ENCODE measurements around the gene PADI1. TPM values are rescaled to one million over a fixed set of nuclear protein-coding genes. Genes with fewer than 3 reads are reported as not detected.

PADI1 gene
- total RNA-seq, 1 experiment from 2014 or later = not detected

- Histone ChIP-seq H3K36me3 (ENCODE audit: control insufficient read depth, insufficient read depth, low read length) (no peaks in the 10 kb centered on the region), H3K27me3 (replicated peaks; ENCODE audit: control insufficient read depth, insufficient read depth, low read length) (no peaks in the 10 kb centered on the region), H3K4me3 (ENCODE audit: low read depth, low read length) (no peak overlapping the region), H3K9me3 (no peaks in the 10 kb centered on the region), H3K4me1 (no peaks in the 10 kb centered on the region)
- H3K36me3 Mint-ChIP-seq (ENCODE audit: insufficient read depth, unreplicated experiment) = no peaks in the 10 kb centered on the region
- no peak overlapping the region for H3K27ac Mint-ChIP-seq (ENCODE audit: unreplicated experiment)
- TF ChIP-seq CTCF (IDR thresholded peaks at IDR 0.05; ENCODE audit: insufficient read depth in 1 of 2, low read depth in 1 of 2, low read length in 1 of 2, severe bottlenecking in 1 of 2, unreplicated experiment in 1 of 2) = no peak
- intact Hi-C loops (cut with micrococcal nuclease; ENCODE audit: unreplicated experiment) = no loop called here
- POLR2A ChIA-PET = no interaction called here
- CTCF ChIA-PET = no interaction called here
- no peak overlapping the region for H3K4me3 Mint-ChIP-seq (ENCODE audit: unreplicated experiment)
- no TSS peak for BruUV-seq (replicated peaks)
- H3K27me3 Mint-ChIP-seq (ENCODE audit: insufficient read depth, unreplicated experiment) = peaks cover 6% of the 10 kb centered on the region
- H3K9me3 Mint-ChIP-seq (ENCODE audit: unreplicated experiment) = no peaks in the 10 kb centered on the region
- DNase-seq = no peak
- H3K4me1 Mint-ChIP-seq (ENCODE audit: low read depth, unreplicated experiment) = no peaks in the 10 kb centered on the region
Observed at GRCh38 chr1:17163789-17164666, 40.9 kb upstream of the PADI1 start.

- Mint-ChIP-seq H3K4me1 (ENCODE audit: low read depth, unreplicated experiment) (no peaks in the 10 kb centered on the region), H3K36me3 (ENCODE audit: insufficient read depth, unreplicated experiment) (no peaks in the 10 kb centered on the region), H3K27me3 (ENCODE audit: insufficient read depth, unreplicated experiment) (peaks cover 6% of the 10 kb centered on the region), H3K27ac (ENCODE audit: unreplicated experiment) (no peak overlapping the region), H3K4me3 (ENCODE audit: unreplicated experiment) (no peak overlapping the region), H3K9me3 (ENCODE audit: unreplicated experiment) (no peaks in the 10 kb centered on the region)
- Histone ChIP-seq H3K4me3 (ENCODE audit: low read depth, low read length) (no peak overlapping the region), H3K36me3 (ENCODE audit: control insufficient read depth, insufficient read depth, low read length) (no peaks in the 10 kb centered on the region), H3K27me3 (replicated peaks; ENCODE audit: control insufficient read depth, insufficient read depth, low read length) (no peaks in the 10 kb centered on the region), H3K4me1 (no peaks in the 10 kb centered on the region), H3K9me3 (no peaks in the 10 kb centered on the region)
- ChIA-PET CTCF (no interaction called here), POLR2A (no interaction called here)
- no peak for DNase-seq
- BruUV-seq (replicated peaks) = no TSS peak
- no peak for TF ChIP-seq CTCF (IDR thresholded peaks at IDR 0.05; ENCODE audit: insufficient read depth in 1 of 2, low read depth in 1 of 2, low read length in 1 of 2, severe bottlenecking in 1 of 2, unreplicated experiment in 1 of 2)
- intact Hi-C loops (cut with micrococcal nuclease; ENCODE audit: unreplicated experiment) = no loop called here
Observed at GRCh38 chr1:17165823-17166222, 39.1 kb upstream of the PADI1 start.

- intact Hi-C loops (cut with micrococcal nuclease; ENCODE audit: unreplicated experiment) = no loop called here
- BruUV-seq (replicated peaks) = no TSS peak
- Mint-ChIP-seq H3K27ac (ENCODE audit: unreplicated experiment) (no peak overlapping the region), H3K9me3 (ENCODE audit: unreplicated experiment) (no peaks in the 10 kb centered on the region), H3K36me3 (ENCODE audit: insufficient read depth, unreplicated experiment) (no peaks in the 10 kb centered on the region), H3K27me3 (ENCODE audit: insufficient read depth, unreplicated experiment) (peaks cover 6% of the 10 kb centered on the region), H3K4me3 (ENCODE audit: unreplicated experiment) (no peak overlapping the region), H3K4me1 (ENCODE audit: low read depth, unreplicated experiment) (no peaks in the 10 kb centered on the region)
- no peaks in the 10 kb centered on the region for H3K4me1 ChIP-seq
- DNase-seq = no peak
- CTCF ChIA-PET = no interaction called here
- POLR2A ChIA-PET = no interaction called here
- no peak for TF ChIP-seq CTCF (IDR thresholded peaks at IDR 0.05; ENCODE audit: insufficient read depth in 1 of 2, low read depth in 1 of 2, low read length in 1 of 2, severe bottlenecking in 1 of 2, unreplicated experiment in 1 of 2)
- no peak overlapping the region for H3K4me3 ChIP-seq (ENCODE audit: low read depth, low read length)
- H3K27me3 ChIP-seq (replicated peaks; ENCODE audit: control insufficient read depth, insufficient read depth, low read length) = no peaks in the 10 kb centered on the region
- H3K36me3 ChIP-seq (ENCODE audit: control insufficient read depth, insufficient read depth, low read length) = no peaks in the 10 kb centered on the region
- H3K9me3 ChIP-seq = no peaks in the 10 kb centered on the region
Observed at GRCh38 chr1:17167041-17167785, 37.7 kb upstream of the PADI1 start.
